ENCODE results near the gene WNT9A.

- TF ChIP-seq SMC3 (IDR thresholded peaks at IDR 0.05; ENCODE audit: low read depth, low read length) (no peak), CEBPB (IDR thresholded peaks at IDR 0.05; ENCODE audit: low read depth, low read length) (no peak), POLR2A (IDR thresholded peaks at IDR 0.05; ENCODE audit: low read depth, low read length) (no peak), BHLHE40 (IDR thresholded peaks at IDR 0.05; ENCODE audit: low read depth, low read length) (no peak)
These were observed 30.4 kb downstream of the WNT9A start for GRCh38 chr1:227917081-227917950.
